GM19099 (cell line): ENCODE measurements around the gene MSI2.

Experiments
- POLR2A ChIP-seq: IDR thresholded peaks from 3 replicates; pipeline ENCODE4 v1.6.1; 2011; ENCODE audit warnings: low read depth; ENCODE audit not compliant: insufficient read length; ENCODE audit errors: extremely low read depth

Gene MSI2

DNA sequence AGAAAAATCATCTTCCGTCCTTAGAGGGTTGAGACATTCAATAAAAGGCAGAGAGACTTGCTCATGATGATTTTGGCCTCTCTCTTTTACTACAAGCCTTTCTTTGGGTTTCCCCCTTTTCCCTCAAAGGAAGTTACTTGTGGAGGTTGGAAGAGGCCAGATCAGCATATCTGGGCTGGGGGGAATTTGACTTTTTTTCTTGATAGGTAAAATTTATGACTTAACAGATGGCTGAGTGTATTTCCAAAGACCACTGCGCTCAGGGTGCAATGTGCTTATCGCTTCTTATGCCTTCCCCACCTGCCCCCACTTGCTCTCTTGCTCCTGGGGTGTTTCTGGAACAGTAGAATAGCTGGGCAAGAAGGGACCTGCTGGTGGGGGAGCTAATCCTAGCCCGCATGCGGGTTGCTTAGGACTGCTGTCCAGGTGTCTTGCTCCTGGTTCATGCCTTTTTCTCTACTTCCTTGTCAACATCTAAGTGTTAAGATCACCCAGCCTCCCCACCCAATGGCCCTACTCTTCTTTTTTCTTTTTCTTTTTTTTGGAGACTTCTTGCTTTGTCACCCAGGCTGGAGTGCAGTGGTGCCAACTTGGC lies 131.9 kb downstream of the MSI2 start:
- no peak for TF ChIP-seq POLR2A

DNA sequence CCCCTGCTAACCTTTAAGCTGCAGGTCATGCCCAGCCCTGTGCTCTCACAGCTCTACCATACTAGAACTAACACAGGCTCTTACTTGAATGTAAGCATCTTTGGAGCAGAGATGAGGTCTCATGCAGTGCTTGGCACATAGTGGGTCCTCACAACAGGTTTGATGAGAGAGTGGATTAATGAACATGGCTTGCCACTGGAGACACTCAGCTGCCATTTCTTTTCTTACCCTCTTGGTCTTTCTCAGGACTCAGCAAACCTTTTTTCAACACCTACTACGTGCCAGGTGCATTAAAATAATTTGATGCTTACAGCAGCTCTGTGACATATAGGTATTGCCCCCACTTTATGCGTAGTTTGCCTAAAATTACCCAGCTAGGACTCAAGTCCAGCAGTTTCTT lies 133.2 kb downstream of the MSI2 start:
- no peak for TF ChIP-seq POLR2A

DNA sequence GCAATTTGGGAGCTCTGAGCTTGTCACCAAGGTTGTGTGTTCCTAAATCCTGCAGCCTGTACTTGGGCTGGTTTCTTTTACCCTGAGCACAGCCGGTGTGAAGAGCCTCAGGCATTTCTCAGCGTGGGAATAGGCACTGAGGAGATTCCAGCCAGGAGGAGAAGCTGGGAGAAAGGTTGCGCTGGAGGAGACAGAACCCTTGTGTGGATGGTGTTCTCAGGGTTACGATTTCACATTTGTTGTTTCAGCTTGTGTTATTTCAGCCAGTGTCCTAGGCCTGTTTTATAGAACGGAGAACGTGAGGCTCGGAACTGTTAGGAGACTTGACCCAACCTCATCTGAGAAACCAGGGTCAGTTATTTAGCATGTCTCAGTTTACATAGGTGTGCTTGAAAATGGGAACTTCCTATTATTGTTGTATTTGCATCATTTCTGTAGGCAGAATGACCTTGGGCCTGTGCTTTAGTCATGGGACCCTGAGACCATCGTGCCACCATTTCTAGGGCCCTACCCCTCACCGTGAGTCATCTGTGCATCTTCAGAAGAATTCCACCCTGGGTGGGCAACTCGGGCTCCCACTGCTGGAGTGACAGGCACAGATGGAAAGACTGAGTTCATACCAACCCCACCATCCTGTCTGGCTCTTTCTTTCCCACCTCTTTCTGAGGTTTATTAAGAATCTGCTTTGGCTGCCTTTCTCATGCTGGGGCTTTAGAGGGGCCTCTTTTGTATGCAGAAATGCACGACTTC lies 134.9 kb downstream of the MSI2 start:
- no peak for TF ChIP-seq POLR2A

DNA sequence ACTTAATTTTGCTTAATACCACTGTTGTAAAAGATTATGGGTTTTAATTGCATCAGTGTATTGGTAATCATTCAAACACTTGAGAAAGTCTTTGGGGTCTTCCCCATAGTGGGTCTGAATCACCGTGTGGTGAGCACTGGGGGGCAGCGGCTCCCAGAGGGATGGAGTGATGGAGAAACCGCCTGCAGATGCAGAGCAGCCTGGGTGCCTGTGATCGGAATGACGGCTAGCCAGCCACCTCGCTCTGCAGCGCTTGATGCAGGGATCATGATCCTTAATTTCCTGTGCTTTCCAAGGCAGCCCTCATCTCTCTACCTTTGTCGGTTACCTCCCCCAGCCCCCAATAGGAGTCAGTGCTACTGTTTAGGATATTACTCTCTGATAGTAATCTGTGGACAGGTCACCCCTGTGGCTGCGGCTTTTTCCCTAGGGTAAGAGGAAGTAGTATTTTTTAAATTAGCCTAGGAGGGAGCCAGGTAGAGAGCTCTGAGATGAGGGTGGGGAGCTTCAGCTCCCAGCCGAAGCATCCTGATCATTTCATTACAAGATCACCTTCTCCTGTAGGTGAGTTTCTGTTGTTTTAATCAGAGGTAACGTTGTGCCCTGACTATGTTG lies 135.6 kb downstream of the MSI2 start:
- TF ChIP-seq POLR2A: no peak

DNA sequence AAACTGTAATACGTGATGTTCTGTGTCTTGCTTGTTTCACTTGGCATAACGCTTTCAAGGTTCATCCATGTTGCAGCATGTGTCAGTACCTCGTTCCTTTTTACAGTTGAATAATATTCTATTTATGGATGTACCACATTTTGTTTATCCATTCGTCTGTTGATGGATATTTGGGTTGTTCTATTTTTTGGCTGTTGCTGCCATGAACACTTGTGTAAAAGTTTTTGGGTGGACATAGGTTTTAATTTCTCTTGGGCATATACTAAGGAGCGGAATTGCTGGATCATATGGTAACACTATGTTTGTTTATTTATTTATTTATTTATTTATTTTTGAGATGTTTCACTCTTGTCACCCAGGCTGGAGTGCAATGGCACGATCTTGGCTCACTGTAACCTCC lies 137.0 kb downstream of the MSI2 start:
- TF ChIP-seq POLR2A: no peak

DNA sequence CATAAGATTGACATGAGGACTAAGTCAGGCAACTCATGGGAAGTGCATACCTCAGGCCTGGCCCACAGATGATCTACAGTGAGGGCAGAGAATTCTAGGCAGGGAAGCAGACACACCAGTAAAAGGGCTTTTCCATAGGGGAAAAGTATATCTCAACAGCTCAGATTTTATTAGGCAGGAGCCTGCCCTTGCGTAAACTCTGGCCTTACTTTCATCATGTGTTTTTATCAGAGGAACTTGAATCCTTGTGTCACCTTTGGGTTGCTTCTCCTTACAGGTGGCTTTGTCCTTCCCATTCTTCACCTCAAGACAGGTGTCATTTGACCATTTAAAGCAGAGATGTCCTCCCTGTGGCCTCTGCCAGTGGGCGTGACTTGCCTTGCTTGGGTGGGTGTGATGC lies 138.1 kb downstream of the MSI2 start:
- TF ChIP-seq POLR2A: no peak

DNA sequence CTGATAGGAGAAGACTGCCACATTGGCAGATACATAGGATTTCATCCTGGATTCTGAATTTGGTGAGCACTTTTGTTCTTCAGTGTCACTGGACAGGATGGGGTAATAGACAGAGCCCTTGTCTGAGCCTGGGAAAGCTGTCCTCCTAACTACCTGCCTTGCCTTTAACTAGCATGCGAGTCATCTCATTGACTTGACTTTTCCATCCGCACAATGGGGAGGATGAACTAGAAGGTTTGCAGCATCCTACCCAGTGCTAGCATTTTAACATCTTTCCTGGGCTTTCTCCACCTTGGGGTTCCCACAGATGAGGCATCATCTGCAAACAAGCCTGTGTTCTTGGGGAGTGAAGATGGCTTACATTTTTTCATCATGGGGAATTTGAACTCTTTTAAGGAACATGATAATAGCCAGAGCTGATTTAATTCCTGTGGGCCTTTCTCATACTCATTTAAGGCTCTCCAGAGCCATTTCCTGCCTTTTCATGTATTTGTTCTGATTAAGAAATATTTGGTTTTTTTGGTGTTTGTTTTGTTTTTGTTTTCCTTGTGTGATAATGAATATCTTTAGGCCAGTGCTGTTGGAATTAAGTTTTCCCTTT lies 139.5 kb downstream of the MSI2 start:
- no peak for TF ChIP-seq POLR2A

DNA sequence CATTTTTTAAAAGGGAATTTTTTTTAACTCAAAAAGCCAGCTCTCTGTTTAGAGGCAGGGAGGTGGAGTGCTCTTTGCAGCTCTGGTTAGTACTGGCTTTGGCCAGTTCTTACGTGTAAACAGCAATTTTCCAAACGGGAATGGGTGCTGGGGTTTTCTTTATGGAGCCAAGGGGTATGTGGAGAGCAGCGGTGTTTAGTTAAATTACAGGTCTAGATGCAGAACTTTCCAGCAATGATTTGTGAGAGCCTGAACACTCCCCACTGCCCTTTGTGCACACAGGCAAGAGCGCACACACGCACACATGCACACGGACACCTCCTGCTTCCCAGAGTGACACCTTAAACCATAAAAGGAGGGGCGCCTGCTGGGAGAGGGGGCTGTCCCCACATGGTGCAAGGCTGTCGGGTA lies 140.2 kb downstream of the MSI2 start:
- no peak for TF ChIP-seq POLR2A

DNA sequence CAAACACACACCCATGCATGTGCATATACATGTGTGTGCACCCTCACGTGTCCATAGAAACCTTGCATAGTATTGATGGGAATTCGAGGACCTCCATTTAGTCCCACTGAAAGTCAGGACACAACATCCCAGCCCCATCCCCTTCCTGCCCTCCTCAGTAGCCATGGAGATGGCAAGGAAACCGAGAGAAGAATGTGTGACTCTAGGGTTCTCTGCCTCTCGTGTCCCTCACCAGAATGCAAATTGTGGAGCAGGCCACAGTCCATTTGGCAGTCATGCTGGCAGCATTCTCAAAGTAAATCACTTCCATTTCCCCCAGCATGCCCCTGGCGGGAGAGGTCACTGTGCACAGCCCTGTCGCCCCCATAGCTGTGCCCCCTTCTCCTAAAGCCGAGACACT lies 141.1 kb downstream of the MSI2 start:
- no peak for TF ChIP-seq POLR2A

DNA sequence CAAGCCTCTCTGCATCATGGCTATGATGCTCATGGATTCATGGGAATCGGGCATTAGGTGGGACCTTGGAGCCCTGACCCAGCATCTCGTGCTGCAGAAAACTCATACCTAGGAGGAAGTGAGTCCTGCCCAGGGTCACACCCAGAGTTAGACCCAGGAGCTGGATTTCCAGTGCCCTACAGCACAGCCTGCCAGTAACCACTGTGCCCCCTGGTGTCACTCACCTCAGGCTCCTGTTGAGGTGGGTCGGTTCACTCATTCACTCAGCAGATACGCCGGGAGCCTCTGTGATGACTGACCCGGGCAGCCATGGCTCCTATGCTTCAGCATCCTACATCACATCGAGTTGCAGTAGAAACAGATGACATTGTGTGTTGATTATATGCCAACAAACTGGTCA lies 143.4 kb downstream of the MSI2 start:
- TF ChIP-seq POLR2A: no peak

DNA sequence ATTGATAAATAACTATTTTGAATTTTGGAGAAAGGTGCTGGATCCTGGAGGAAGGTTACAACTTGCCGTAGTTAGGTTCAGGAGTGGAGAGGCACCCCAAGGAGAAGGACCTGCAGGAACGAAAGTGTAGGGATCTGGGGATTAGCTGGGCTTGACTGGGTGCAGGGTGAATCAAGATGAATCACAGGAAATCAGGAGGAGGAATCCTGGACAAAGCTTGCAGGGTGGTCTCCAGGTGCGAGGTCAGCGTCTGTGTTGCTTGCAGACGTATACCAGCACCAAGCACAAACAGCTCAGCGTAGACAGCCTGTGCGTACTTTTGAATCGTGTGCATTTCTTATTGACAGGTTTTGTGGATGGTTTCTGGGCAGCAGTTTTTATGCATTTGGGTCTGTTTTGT lies 144.3 kb downstream of the MSI2 start:
- no peak for TF ChIP-seq POLR2A

DNA sequence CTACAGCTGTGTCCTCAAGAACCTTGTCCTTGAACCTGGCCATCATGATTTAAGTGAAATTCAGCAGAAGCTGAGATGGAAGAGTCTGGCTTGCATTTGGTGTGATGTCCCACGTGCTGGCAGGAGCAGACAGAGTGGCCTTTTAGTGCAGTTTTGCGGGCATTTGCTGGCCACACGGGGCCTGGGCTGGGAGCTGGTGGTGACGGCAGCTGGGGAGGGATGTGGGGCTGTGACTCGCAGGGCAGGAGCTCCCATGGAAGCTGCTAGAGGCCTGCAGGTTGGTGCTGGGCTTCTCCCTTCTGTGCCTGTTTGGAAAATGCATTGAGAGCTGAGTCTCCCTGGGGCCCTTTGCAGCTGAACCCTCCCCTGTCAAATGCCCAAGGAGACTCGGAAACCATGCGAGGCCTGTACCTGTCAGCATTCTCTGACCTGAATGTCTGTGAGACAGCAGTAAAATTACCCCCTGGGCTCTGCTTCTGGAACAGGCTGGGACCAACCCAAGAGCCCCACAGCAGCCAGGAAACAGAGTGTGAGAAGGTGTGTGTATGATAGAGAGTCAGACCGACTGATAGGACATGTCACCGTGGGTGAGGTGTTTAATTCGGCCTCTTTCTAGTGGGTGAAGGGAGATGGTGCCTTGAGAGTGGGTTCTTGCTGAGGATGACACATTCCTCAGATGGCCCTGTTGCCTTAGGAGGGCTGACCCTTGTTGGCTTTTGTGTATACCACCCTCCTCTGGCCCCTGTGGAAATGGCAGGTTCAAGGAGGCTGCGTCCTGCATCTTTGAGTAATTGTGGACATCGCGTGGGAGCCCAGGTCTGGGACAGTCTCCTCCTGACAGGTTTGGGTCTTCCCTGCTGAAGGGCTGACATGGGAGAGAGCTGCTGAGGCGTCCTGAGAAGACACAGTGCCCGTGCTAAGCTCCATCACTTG lies 145.5 kb downstream of the MSI2 start:
- no peak for TF ChIP-seq POLR2A

DNA sequence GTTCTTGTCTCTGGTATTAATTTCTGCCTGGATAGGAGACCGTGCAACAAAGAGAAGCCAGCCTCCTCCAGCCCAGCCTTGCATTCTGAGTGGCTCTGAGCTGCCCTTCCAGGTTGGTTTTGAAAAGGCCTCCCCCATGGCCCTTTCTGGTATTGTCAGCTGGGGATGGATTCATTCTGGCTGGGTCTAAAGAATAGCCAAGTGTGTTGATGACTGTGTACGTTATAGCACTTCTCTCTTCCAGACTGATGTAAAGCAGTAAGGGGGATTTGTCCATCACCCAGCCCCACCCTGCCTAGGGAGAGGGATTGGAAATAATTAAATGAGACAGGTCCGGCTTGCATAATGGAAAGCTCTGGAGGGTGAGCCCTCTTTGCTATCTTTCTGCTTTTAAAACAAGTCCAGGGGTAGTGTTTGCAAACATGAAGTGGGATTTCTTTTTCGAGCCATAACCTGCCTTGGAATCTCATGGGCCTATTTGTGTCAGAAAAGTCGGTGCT lies 146.4 kb downstream of the MSI2 start:
- TF ChIP-seq POLR2A: no peak

DNA sequence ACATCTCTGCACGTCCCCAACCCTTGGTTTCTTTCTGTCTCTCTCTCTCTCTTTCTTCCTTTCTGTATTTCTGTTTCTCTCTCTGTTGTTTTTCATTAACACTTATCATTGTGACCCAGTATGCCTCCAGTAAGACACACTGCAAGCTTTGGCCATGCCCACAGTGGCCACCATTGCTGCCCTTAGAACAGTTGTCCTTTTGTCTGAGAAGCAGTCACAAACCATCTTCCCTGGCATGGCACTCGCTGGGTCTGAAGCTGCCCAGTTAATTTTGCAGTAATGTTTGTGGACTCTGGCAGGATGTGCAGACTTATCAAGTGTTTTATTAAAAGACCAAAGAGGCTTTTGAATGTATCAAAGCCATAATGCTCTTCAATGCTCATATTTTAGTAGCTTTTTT lies 146.9 kb downstream of the MSI2 start:
- no peak for TF ChIP-seq POLR2A

DNA sequence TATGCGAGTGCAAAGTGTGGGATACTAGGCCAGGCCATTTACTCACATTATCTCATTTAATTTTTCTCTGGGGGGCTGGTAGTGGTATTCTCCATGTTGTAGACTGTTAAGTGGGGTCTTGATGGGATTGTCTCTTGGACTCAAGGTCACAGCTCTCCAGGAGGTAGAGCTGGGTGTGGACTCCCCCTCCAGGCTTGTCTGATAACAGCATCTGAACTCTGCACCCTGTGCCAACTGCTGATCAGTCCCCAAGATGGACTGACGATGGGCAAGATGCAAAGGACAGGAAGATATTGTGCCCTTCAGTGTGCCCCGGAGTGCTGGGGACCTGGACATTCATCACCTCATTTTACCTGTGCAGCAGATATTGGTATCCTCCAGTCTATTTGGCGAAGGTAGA lies 147.8 kb downstream of the MSI2 start:
- TF ChIP-seq POLR2A: no peak
